HEK293T (cell line): ENCODE measurements around the gene SERINC1.

ENCODE experiments used
- CTCF ChIA-PET: fragments of 350-600 bp; formaldehyde crosslinking; extraction: SDS; loops from one replicate; lab custom pipeline; 2021; ENCODE audit warnings: antibody characterized with exemption, inconsistent platforms; lab: Yijun Ruan, JAX
- POLR2A ChIA-PET: fragments of 350-600 bp; formaldehyde crosslinking; extraction: SDS; loops from one replicate; lab custom pipeline; 2020; ENCODE audit warnings: antibody characterized with exemption, inconsistent platforms; lab: Yijun Ruan, JAX
- DNase-seq: peaks from one replicate; pipeline ENCODE4 v3.0.0; 2012; ENCODE audit warnings: mixed read lengths; ENCODE audit errors: extremely low spot score
- ARNT ChIP-seq: fragments of 450-650 bp; IDR thresholded peaks from 2 replicates; pipeline ENCODE4 v1.6.1; 2017; ENCODE audit warnings: mild to moderate bottlenecking
- BHLHE40 ChIP-seq: fragments of 450-650 bp; IDR thresholded peaks from 2 replicates; pipeline ENCODE4 v1.6.1; 2016; ENCODE audit warnings: mild to moderate bottlenecking, moderate library complexity, borderline replicate concordance
- CTBP1 ChIP-seq: fragments of 450-650 bp; IDR thresholded peaks from 2 replicates; pipeline ENCODE4 v1.6.1; 2016; ENCODE audit warnings: borderline replicate concordance
- ELF4 ChIP-seq: fragments of 450-650 bp; IDR thresholded peaks from 2 replicates; pipeline ENCODE4 v1.6.1; 2017; ENCODE audit warnings: antibody characterized with exemption
- FOXA1 ChIP-seq: fragments of 450-650 bp; IDR thresholded peaks from 2 replicates; pipeline ENCODE4 v1.6.1; 2016; ENCODE audit warnings: mild to moderate bottlenecking
- FOXK2 ChIP-seq: fragments of 450-650 bp; IDR thresholded peaks from 2 replicates; pipeline ENCODE4 v1.6.1; 2016; ENCODE audit warnings: mild to moderate bottlenecking
- FOXM1 ChIP-seq: fragments of 450-650 bp; IDR thresholded peaks from 2 replicates; pipeline ENCODE4 v1.6.1; 2017; ENCODE audit warnings: mild to moderate bottlenecking, borderline replicate concordance
- HDGF ChIP-seq: fragments of 450-650 bp; IDR thresholded peaks from 2 replicates; pipeline ENCODE4 v1.6.1; 2017; ENCODE audit warnings: antibody characterized with exemption, borderline replicate concordance
- L3MBTL2 ChIP-seq: fragments of 450-650 bp; conservative IDR thresholded peaks from 2 replicates; pipeline ENCODE4 v1.6.1; 2016; ENCODE audit warnings: mild to moderate bottlenecking
- LEF1 ChIP-seq: fragments of 450-650 bp; IDR thresholded peaks from 2 replicates; pipeline ENCODE4 v1.6.1; 2017; ENCODE audit warnings: mild to moderate bottlenecking, borderline replicate concordance
- NFRKB ChIP-seq: fragments of 450-650 bp; IDR thresholded peaks from 2 replicates; pipeline ENCODE4 v1.6.1; 2016; ENCODE audit warnings: mild to moderate bottlenecking, moderate library complexity
- SP1 ChIP-seq: fragments of 450-650 bp; IDR thresholded peaks from 2 replicates; pipeline ENCODE4 v1.6.1; 2017
- SUZ12 ChIP-seq: fragments of 450-650 bp; IDR thresholded peaks from 2 replicates; pipeline ENCODE4 v1.6.1; 2016; ENCODE audit warnings: mild to moderate bottlenecking
- TARDBP ChIP-seq: fragments of 450-650 bp; IDR thresholded peaks from 2 replicates; pipeline ENCODE4 v1.6.1; 2016
- ZNF384 ChIP-seq: fragments of 450-650 bp; IDR thresholded peaks from 2 replicates; pipeline ENCODE4 v1.6.1; 2016
- TF ChIP-seq, protein P1 (sequence below): fragments of 450-650 bp; IDR thresholded peaks from 2 replicates; pipeline ENCODE4 v1.6.1; 2016

Gene SERINC1

DNA sequence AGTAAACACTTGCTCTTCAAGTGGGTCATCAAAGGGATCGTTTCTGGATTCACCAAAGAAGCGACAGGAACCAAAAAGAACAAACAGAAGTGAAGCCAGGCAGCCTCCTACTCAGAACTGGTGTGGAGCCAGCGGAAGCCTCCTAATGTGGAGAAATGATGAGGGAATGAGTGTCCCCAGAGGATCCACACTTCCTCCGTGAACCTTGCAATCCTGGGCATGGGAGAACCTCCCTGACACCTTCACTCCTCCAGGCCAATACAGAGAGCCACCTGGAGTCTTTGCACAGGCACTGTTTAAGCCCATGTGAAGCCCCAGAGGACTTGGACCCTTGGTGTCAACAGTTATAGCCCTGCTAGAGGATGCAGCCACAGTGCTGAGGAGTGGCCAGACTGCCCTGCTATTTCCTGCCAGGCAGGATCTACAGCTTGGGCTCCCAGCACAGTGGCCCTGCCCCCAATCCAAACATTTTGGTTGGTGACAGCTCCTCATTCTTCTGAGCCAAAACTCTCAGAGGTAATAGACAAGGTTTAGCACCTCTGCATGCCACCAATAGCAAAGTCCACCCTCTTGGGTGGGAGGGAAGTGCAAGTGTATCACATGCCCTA, 23.2 kb upstream of the SERINC1 start:
- ChIA-PET CTCF (no interaction called here), POLR2A (no interaction called here)
- DNase-seq, result no peak
- TF ChIP-seq NFRKB, result no peak
- no peak for TF ChIP-seq ZNF384
- TF ChIP-seq FOXM1, result no peak
- TF ChIP-seq L3MBTL2, result no peak
- no peak for TF ChIP-seq FOXK2
- TF ChIP-seq BHLHE40, result no peak
- TF ChIP-seq FOXA1, result no peak
- TF ChIP-seq HDGF, result no peak
- no peak for TF ChIP-seq ELF4
- TF ChIP-seq LEF1, result no peak
- TF ChIP-seq SUZ12, result no peak
- TF ChIP-seq, protein P1, sequence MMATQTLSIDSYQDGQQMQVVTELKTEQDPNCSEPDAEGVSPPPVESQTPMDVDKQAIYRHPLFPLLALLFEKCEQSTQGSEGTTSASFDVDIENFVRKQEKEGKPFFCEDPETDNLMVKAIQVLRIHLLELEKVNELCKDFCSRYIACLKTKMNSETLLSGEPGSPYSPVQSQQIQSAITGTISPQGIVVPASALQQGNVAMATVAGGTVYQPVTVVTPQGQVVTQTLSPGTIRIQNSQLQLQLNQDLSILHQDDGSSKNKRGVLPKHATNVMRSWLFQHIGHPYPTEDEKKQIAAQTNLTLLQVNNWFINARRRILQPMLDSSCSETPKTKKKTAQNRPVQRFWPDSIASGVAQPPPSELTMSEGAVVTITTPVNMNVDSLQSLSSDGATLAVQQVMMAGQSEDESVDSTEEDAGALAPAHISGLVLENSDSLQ, result no peak
- no peak for TF ChIP-seq ARNT
- TF ChIP-seq TARDBP, result no peak
- TF ChIP-seq CTBP1, result no peak

DNA sequence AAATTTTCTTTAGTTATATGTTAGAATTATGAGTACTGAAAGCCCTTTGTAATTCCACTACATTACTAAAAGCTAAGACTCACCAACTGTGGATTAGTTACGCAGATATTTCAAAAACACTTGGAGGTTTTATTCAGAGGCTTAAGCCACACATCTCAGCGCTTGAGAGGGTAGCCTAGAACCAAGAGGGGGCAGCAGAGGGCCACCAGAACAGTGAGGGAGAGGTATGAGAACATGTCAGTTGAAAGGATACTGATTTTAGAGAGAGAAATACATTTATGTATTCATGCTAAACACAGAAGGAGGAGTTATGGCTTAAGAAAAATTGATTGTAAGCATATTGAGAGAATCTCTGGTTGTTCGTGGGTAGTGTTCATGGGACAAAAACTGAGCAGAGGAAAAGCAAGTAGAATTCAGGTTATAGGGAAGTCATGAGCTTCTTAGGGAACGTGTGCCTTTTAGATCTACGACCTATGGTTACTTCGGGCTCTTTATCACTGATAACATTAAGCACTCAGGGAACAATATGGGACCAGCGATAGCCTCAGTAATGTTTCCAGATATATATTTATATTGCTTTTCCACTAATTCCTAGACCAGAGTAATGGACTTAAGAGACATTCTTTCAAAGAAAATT, 20.4 kb upstream of the SERINC1 start:
- TF ChIP-seq ZNF384 (no peak), FOXM1 (no peak), ARNT (no peak), L3MBTL2 (no peak), HDGF (no peak), FOXA1 (no peak), TARDBP (no peak), FOXK2 (no peak), SUZ12 (no peak), LEF1 (no peak), SP1 (no peak), ELF4 (no peak)
- TF ChIP-seq, protein P1, result no peak; the same call in 1 of the 2 replicates
- ChIA-PET POLR2A (interaction anchor here (1.0 to 1.6 kb wide), 2 partner anchors 21 to 38 kb away, joined by 3 to 6 read pairs; partner anchors contain the start of gene SERINC1), CTCF (interaction anchor here (0.5 to 5.5 kb wide), 19 partner anchors 11 to 956 kb away, joined by 3 to 90 read pairs (median 3); no protein-coding TSS in a partner anchor)
- DNase-seq, result peak; percentile 75

DNA sequence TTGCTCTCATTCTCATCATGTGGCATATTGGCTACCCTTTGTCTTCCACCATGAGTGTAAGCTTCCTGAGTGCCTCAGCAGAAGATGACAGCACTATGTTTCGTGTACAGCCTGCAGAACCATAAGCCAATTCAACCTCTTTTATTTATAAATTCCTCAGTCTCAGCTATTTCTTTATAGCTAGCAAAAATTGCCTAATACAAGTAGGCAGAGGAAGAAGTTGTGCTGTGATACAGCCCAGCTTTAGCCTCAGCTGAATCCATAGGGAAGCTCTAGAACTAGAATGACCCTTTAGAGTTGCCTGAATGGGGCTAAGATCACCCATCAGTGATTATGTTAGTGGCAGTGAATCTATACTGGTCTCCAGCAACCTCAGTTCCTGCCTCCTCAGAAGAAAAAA, 19.0 kb upstream of the SERINC1 start:
- ChIA-PET POLR2A (interaction anchor here (1.6 kb wide), 1 partner anchor 40 kb away, joined by 6 read pairs; no protein-coding TSS in a partner anchor), CTCF (interaction anchor here (1.4 to 5.5 kb wide), 2 partner anchors 13 to 39 kb away, joined by 4 to 90 read pairs; no protein-coding TSS in a partner anchor)
- no peak for DNase-seq
- no peak for TF ChIP-seq FOXK2
- no peak for TF ChIP-seq LEF1
- no peak for TF ChIP-seq ARNT
- no peak for TF ChIP-seq HDGF
- TF ChIP-seq NFRKB, result no peak
- TF ChIP-seq, protein P1, result no peak
- no peak for TF ChIP-seq ZNF384
- no peak for TF ChIP-seq SUZ12
- TF ChIP-seq CTBP1, result no peak
- TF ChIP-seq SP1, result no peak
- no peak for TF ChIP-seq FOXM1
- no peak for TF ChIP-seq FOXA1
- TF ChIP-seq ELF4, result no peak
- TF ChIP-seq L3MBTL2, result no peak
- TF ChIP-seq TARDBP, result no peak

DNA sequence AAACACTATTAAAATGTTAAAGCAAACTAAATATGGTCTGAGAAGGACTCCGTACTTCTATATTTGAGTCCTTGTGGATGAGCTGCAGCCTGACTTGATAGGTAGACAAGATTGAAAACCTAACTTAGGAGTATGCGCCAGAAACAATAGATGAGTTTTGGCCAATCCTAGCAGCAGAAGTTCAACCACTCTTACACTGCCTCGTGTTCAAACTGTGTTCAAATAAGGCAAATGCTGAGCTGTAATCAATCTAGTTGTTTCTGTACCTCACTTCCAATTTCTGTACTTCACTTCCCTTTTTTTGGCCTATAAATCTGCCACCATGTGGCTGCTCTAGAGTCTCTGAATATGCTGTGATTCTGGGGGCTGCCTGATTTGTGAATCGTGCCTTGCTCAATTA, 13.2 kb upstream of the SERINC1 start:
- ChIA-PET CTCF (interaction anchor here (1.0 kb wide), 1 partner anchor 46 kb away, joined by 4 read pairs; no protein-coding TSS in a partner anchor), POLR2A (interaction anchor here (1.0 kb wide), 1 partner anchor 13 kb away, joined by 4 read pairs; the partner anchor contains the start of gene SERINC1)
- no peak for DNase-seq
- TF ChIP-seq SP1 (no peak), L3MBTL2 (no peak), ZNF384 (no peak), TARDBP (no peak), FOXK2 (no peak), CTBP1 (no peak), HDGF (no peak), ELF4 (no peak)
- TF ChIP-seq, protein P1, result no peak

DNA sequence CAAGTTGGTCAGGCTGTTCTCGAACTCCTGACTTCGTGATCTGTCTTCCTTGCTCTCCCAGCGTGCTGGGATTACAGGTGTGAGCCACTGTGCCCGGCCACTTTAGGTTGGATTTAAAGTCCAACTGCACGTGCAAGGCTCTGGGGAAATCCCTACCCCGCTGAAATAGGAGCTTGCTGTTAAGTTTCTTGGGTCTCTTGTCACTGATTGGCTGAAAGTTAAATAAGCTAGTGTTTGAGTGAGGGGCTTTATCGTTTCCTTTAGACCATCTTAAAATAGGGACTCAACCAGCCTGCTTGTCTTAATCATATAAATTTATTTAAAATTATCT, 11.1 kb upstream of the SERINC1 start:
- ChIA-PET POLR2A (no interaction called here), CTCF (interaction anchor here (0.8 to 1.1 kb wide), 2 partner anchors 48 to 49 kb away, joined by 3 to 4 read pairs; no protein-coding TSS in a partner anchor)
- DNase-seq, result no peak
- TF ChIP-seq ELF4 (no peak), ARNT (no peak), FOXA1 (no peak), ZNF384 (no peak), L3MBTL2 (no peak), SUZ12 (no peak), NFRKB (no peak), LEF1 (no peak), SP1 (no peak), CTBP1 (no peak), BHLHE40 (no peak), TARDBP (no peak), FOXK2 (no peak)
- TF ChIP-seq, protein P1, result no peak
